ENCODE measurements around the gene DOK6. TPM values are rescaled to one million over a fixed set of nuclear protein-coding genes. Genes with fewer than 3 reads are reported as not detected.

The DOK6 gene
- total RNA-seq, 2 experiments from 2014 or later, result not detected

- Mint-ChIP-seq H3K27me3 (no peaks in the 10 kb centered on the region), H3K4me1 (peaks cover 13% of the 10 kb centered on the region), H3K9me3 (ENCODE audit: low read depth) (peaks cover under 1% of the 10 kb centered on the region), H3K4me3 (no peak overlapping the region), H3K36me3 (ENCODE audit: low read depth) (no peaks in the 10 kb centered on the region), H3K27ac (no peak overlapping the region)
- CTCF ChIA-PET, result no interaction called here
- ATAC-seq (no peak), DNase-seq (no peak)
- POLR2A ChIA-PET, result no interaction called here
- intact Hi-C loops (cut with DNase I, micrococcal nuclease), result no loop called here
These were observed 325.3 kb downstream of the DOK6 start for GRCh38 chr18:69725855-69726508.

GRCh38 chr18:69727912-69728572 is 327.4 kb downstream of the DOK6 start:
- Mint-ChIP-seq H3K4me3 (no peak overlapping the region), H3K4me1 (peaks cover 13% of the 10 kb centered on the region), H3K36me3 (ENCODE audit: low read depth) (no peaks in the 10 kb centered on the region), H3K27me3 (no peaks in the 10 kb centered on the region), H3K27ac (no peak overlapping the region), H3K9me3 (ENCODE audit: low read depth) (no peaks in the 10 kb centered on the region)
- DNase-seq (no peak), ATAC-seq (peak; percentile 36)
- ChIA-PET POLR2A (no interaction called here), CTCF (interaction anchor here (0.6 kb wide), 2 partner anchors 51 to 273 kb away, joined by 3 to 4 read pairs; no protein-coding TSS in a partner anchor)
- intact Hi-C loops (cut with DNase I, micrococcal nuclease), result no loop called here

- no peak overlapping the region for H3K4me3 Mint-ChIP-seq
- CTCF ChIA-PET, result interaction anchor here (1.3 kb wide), 1 partner anchor 15 kb away, joined by 3 read pairs; no protein-coding TSS in a partner anchor
- ATAC-seq, result no peak
- intact Hi-C loops (cut with DNase I, micrococcal nuclease), result no loop called here
- no peaks in the 10 kb centered on the region for H3K9me3 Mint-ChIP-seq (ENCODE audit: low read depth)
- peaks cover 12% of the 10 kb centered on the region for H3K4me1 Mint-ChIP-seq
- DNase-seq, result no peak
- H3K27ac Mint-ChIP-seq, result no peak overlapping the region
- POLR2A ChIA-PET, result no interaction called here
- no peaks in the 10 kb centered on the region for H3K36me3 Mint-ChIP-seq (ENCODE audit: low read depth)
- H3K27me3 Mint-ChIP-seq, result no peaks in the 10 kb centered on the region
These were observed 330.0 kb downstream of the DOK6 start for GRCh38 chr18:69730664-69731063.

- Mint-ChIP-seq H3K27ac (no peak overlapping the region), H3K9me3 (ENCODE audit: low read depth) (peaks cover 7% of the 10 kb centered on the region), H3K27me3 (no peaks in the 10 kb centered on the region), H3K4me1 (no peaks in the 10 kb centered on the region), H3K4me3 (no peak overlapping the region), H3K36me3 (ENCODE audit: low read depth) (no peaks in the 10 kb centered on the region)
- ATAC-seq (no peak), DNase-seq (no peak)
- ChIA-PET CTCF (interaction anchor here (0.7 kb wide), 1 partner anchor 55 kb away, joined by 3 read pairs; no protein-coding TSS in a partner anchor), POLR2A (no interaction called here)
- intact Hi-C loops (cut with DNase I, micrococcal nuclease), result no loop called here
These were observed 333.8 kb downstream of the DOK6 start for GRCh38 chr18:69734536-69734935.

GRCh38 chr18:69736730-69737129 is 336.0 kb downstream of the DOK6 start:
- no peaks in the 10 kb centered on the region for H3K36me3 Mint-ChIP-seq (ENCODE audit: low read depth)
- ATAC-seq (no peak), DNase-seq (no peak)
- H3K4me3 Mint-ChIP-seq, result no peak overlapping the region
- no peaks in the 10 kb centered on the region for H3K27me3 Mint-ChIP-seq
- H3K4me1 Mint-ChIP-seq, result no peaks in the 10 kb centered on the region
- ChIA-PET CTCF (no interaction called here), POLR2A (no interaction called here)
- no peak overlapping the region for H3K27ac Mint-ChIP-seq
- intact Hi-C loops (cut with DNase I, micrococcal nuclease), result no loop called here
- peaks cover 7% of the 10 kb centered on the region for H3K9me3 Mint-ChIP-seq (ENCODE audit: low read depth)

GRCh38 chr18:69737851-69738250 is 337.2 kb downstream of the DOK6 start:
- no peak overlapping the region for H3K27ac Mint-ChIP-seq
- DNase-seq (no peak), ATAC-seq (no peak)
- no peaks in the 10 kb centered on the region for H3K27me3 Mint-ChIP-seq
- H3K9me3 Mint-ChIP-seq (ENCODE audit: low read depth), result peaks cover 7% of the 10 kb centered on the region
- ChIA-PET POLR2A (no interaction called here), CTCF (interaction anchor here (0.7 kb wide), 1 partner anchor 190 kb away, joined by 3 read pairs; no protein-coding TSS in a partner anchor)
- H3K36me3 Mint-ChIP-seq (ENCODE audit: low read depth), result no peaks in the 10 kb centered on the region
- H3K4me3 Mint-ChIP-seq, result no peak overlapping the region
- H3K4me1 Mint-ChIP-seq, result no peaks in the 10 kb centered on the region
- intact Hi-C loops (cut with DNase I, micrococcal nuclease), result no loop called here

GRCh38 chr18:69747388-69747787 is 346.7 kb downstream of the DOK6 start:
- no peak overlapping the region for H3K27ac Mint-ChIP-seq
- H3K4me1 Mint-ChIP-seq, result no peaks in the 10 kb centered on the region
- ATAC-seq (no peak), DNase-seq (no peak)
- H3K9me3 Mint-ChIP-seq (ENCODE audit: low read depth), result peaks cover 3% of the 10 kb centered on the region
- H3K36me3 Mint-ChIP-seq (ENCODE audit: low read depth), result peaks cover 6% of the 10 kb centered on the region
- H3K27me3 Mint-ChIP-seq, result no peaks in the 10 kb centered on the region
- intact Hi-C loops (cut with DNase I, micrococcal nuclease), result no loop called here
- H3K4me3 Mint-ChIP-seq, result no peak overlapping the region
- POLR2A ChIA-PET, result no interaction called here
- CTCF ChIA-PET, result no interaction called here

- CTCF ChIA-PET, result no interaction called here
- ATAC-seq, result no peak
These were observed 352.2 kb downstream of the DOK6 start for GRCh38 chr18:69752737-69753380.

GRCh38 chr18:69754108-69754507 is 353.4 kb downstream of the DOK6 start:
- Mint-ChIP-seq H3K27me3 (no peaks in the 10 kb centered on the region), H3K27ac (no peak overlapping the region), H3K4me3 (no peak overlapping the region), H3K4me1 (peaks cover 27% of the 10 kb centered on the region), H3K9me3 (ENCODE audit: low read depth) (peaks cover 18% of the 10 kb centered on the region), H3K36me3 (ENCODE audit: low read depth) (peaks cover 16% of the 10 kb centered on the region)
- ChIA-PET POLR2A (no interaction called here), CTCF (no interaction called here)
- no peak for DNase-seq
- intact Hi-C loops (cut with DNase I, micrococcal nuclease), result no loop called here
- ATAC-seq, result no peak

More at GRCh38 chr18:69752737-69753380, 352.2 kb downstream of the DOK6 start:
- H3K9me3 Mint-ChIP-seq (ENCODE audit: low read depth), result peaks cover 18% of the 10 kb centered on the region
- no peak overlapping the region for H3K27ac Mint-ChIP-seq
- H3K4me3 Mint-ChIP-seq, result no peak overlapping the region
- intact Hi-C loops (cut with DNase I, micrococcal nuclease), result no loop called here
- no peaks in the 10 kb centered on the region for H3K27me3 Mint-ChIP-seq
- no peak for DNase-seq
- POLR2A ChIA-PET, result no interaction called here
- H3K36me3 Mint-ChIP-seq (ENCODE audit: low read depth), result peaks cover 16% of the 10 kb centered on the region
- H3K4me1 Mint-ChIP-seq, result peaks cover 23% of the 10 kb centered on the region

- ATAC-seq, result no peak
- CTCF ChIA-PET, result no interaction called here
- intact Hi-C loops (cut with DNase I, micrococcal nuclease), result no loop called here
- no peaks in the 10 kb centered on the region for H3K27me3 Mint-ChIP-seq
- peaks cover 27% of the 10 kb centered on the region for H3K4me1 Mint-ChIP-seq
- H3K9me3 Mint-ChIP-seq (ENCODE audit: low read depth), result peaks cover 17% of the 10 kb centered on the region
- no peak overlapping the region for H3K4me3 Mint-ChIP-seq
- H3K27ac Mint-ChIP-seq, result no peak overlapping the region
- no peak for DNase-seq
- peaks cover 15% of the 10 kb centered on the region for H3K36me3 Mint-ChIP-seq (ENCODE audit: low read depth)
- POLR2A ChIA-PET, result no interaction called here
These were observed 354.4 kb downstream of the DOK6 start for GRCh38 chr18:69755041-69755440.

- intact Hi-C loops (cut with DNase I, micrococcal nuclease), result no loop called here
- CTCF ChIA-PET, result interaction anchor here (1.4 kb wide), 1 partner anchor 40 kb away, joined by 3 read pairs; no protein-coding TSS in a partner anchor
- Mint-ChIP-seq H3K36me3 (ENCODE audit: low read depth) (peaks cover 10% of the 10 kb centered on the region), H3K9me3 (ENCODE audit: low read depth) (peaks cover 16% of the 10 kb centered on the region), H3K4me3 (no peak overlapping the region), H3K27ac (peak overlapping the region; percentile 72), H3K4me1 (peaks cover 27% of the 10 kb centered on the region), H3K27me3 (no peaks in the 10 kb centered on the region)
- DNase-seq (no peak), ATAC-seq (no peak)
- POLR2A ChIA-PET, result no interaction called here
These were observed 355.3 kb downstream of the DOK6 start for GRCh38 chr18:69755856-69756496.

Measured in activated CD4-positive, alpha-beta T cell treated with anti-CD3 and anti-CD28 coated beads for 36 hours (primary cell).